Mucosa of gallbladder (tissue), 1 donor: Measurements from ENCODE around the gene NIPSNAP2. TPM values are rescaled to one million over a fixed set of nuclear protein-coding genes. Genes with fewer than 3 reads are reported as not detected.

Experiments used
- DNase-seq: peaks from one replicate; pipeline ENCODE4 v3.0.0-alpha.2; 2020; ENCODE audit warnings: low spot score
- total RNA-seq: library from RNA; stranded (reverse); gene quantifications from one replicate; pipeline ENCODE4 v1.2.1, GENCODE V29; 2021
- donor health status: DM: no; HTN: no; CAD: no.

NIPSNAP2 gene
- total RNA-seq, 1 donor from 2014 or later, result 45.3 TPM

DNA sequence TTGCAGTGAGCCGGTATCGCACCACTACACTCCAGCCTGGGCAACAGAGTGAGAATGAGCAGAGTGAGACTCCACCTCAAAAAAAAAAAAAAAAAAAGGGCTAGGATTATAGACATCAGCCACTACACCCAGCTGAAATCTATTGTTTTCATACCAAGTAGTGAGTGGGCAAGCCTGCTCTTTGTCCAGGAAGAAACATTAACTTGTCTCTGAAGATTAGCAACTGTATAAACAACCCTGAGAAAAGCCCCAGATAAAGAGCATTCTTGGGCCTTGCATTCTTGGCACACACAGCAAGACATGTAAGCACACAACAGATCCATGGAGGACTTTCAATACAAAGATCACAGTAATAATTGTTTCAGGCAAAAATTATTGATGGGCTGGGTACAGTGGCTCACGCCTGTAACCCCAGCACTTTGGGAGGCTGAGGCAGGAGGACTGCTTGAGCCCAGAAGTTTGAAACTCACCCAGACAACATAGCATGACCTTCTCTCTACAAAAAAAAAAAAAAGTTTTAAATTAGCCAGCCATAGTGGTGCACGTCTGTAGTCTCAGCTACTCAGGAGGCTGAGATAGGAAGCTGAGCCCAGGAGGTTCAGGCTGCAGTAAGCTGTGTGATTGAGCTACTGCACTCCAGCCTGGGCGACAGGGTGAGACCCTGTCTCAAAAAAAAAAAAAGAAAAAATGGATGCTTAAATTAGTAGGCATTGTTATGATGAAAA, 82.5 kb downstream of the NIPSNAP2 start:
- peak; percentile 78 for DNase-seq

- peak; percentile 49 for DNase-seq
Measured at GRCh38 chr7:56047446-56048116, 83.2 kb downstream of the NIPSNAP2 start.

DNA sequence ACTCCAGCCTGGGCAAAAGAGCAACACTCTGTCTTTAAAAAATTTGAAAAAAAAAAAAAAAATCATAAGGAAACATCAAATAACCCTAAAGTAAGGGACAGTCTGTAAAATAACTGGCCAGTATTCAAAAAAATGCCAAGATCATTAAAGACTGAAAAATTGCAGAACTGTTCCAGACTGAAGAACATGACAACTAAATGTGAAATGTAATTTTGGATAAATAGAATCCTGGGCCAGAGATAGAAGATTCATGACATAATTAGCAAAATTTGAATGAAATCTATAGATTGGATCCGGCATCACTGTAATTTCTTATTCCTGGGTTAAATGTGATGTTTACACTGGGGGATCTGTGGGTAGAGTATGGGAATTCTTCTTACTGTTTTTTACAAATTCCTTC, 83.9 kb downstream of the NIPSNAP2 start:
- DNase-seq, result no peak

DNA sequence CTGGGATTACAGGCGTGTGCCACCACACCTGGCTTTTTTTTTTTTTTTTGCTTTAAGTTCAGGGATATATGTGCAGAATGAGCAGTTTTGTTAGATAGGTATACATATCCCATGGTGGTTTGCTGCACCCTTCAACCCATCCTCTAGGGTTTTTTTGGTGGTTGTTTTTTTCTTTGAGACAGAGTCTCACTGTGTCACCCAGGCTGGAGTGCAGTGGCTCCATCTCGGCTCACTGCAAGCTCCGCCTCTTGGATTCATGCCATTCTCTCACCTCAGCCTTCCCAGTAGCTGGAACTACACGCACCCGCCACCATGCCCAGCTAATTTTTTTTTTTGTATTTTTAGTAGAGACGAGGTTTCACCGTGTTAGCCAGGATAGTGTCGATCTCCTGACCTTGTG, 84.4 kb downstream of the NIPSNAP2 start:
- peak; percentile 38 for DNase-seq

Other genes starting within 250 kb of the NIPSNAP2 start
- not detected for gene SEPTIN14, start 101.8 kb upstream of the NIPSNAP2 start, total RNA-seq
- gene ZNF713, start 77.1 kb upstream of the NIPSNAP2 start, total RNA-seq, result 4.5 TPM
- 10.8 TPM for gene MRPS17, start 12.7 kb upstream of the NIPSNAP2 start, total RNA-seq
- 33.4 TPM for gene PSPH, start 86.9 kb downstream of the NIPSNAP2 start, total RNA-seq
- 87.6 TPM for gene CCT6A, start 87.2 kb downstream of the NIPSNAP2 start, total RNA-seq
- gene SUMF2, start 99.7 kb downstream of the NIPSNAP2 start, total RNA-seq, result 245 TPM
- 0.89 TPM for gene PHKG1, start 128.4 kb downstream of the NIPSNAP2 start, total RNA-seq
- gene CHCHD2, start 141.9 kb downstream of the NIPSNAP2 start, total RNA-seq, result 293 TPM
- gene NUPR2, start 151.8 kb downstream of the NIPSNAP2 start, total RNA-seq, result 1.0 TPM